GM12875 (cell line): Measurements from ENCODE around the gene EGLN1.

Experiments used
- H3K4me3 ChIP-seq: one replicate; pipeline ENCODE4 v1.5.1; 2011; ENCODE audit warnings: low read depth, low read length, control low read depth
- TF ChIP-seq, protein P1 (sequence below): IDR thresholded peaks from 2 replicates; pipeline ENCODE4 v1.5.1; 2011; ENCODE audit warnings: low read depth, mild to moderate bottlenecking, control low read depth, inconsistent platforms, low read length, moderate library complexity, borderline replicate concordance; ENCODE audit not compliant: insufficient read depth

Gene EGLN1

DNA sequence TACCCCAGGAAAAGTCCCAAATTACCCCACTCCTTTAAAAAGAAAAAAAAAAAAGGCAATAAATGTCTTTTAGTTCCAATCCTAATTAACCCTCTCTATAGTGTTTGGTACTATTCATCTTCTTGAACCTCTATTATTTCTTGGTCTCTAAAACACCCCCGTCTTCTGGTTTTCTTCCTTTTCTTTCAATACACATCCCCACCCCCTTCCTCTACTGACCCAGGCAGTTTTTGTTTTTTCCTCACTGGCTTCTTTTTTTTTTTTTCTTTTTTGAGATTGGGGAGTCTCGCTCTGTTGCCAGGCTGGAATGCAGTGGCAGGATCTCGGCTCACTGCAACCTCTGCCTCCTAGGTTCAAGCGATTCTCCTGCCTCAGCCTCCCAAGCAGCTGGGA is 26.1 kb downstream of the EGLN1 start:
- no peak overlapping the region for H3K4me3 ChIP-seq

DNA sequence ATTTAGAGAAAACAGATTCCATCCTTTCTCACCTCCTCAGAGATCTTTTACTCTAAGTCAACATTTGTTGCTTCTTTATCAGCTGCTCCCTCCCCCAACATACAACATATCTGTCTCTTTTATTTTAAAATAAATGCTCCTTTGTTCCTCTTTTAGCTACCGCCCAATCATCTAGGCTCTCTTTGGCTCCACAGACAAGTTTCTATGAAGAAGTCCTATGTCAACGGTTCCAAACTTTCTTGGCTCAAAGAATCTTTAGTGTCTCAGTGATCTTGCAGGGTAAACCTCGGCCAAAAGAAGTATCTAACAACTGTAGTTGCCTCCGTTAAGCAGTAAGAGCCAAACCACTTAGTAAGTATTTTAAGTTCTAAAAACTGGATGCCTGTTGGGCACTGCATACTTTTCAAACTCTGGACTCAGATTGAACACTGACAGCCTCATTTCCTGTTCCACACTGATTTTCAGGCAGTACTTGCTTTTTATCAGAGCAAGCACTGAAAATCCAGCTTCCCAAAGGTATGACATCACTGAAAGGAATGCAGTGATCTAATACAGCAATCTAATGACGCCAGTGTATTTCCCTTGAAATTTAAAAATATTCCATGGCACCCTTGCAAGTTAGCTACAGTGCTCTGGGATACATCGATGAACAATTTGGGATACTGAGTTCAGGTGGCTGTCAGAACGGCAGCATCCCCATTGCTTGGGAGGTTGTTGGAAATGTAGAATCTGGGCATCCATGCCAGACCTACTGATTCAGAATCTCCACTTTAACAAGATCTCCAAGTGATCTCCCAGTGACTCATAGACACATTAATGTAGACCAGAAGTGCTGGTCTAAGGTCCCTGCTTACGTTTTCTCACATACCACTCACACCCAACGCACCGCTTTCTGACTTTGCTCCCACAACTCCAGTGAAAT is 26.8 kb downstream of the EGLN1 start:
- TF ChIP-seq, protein P1, sequence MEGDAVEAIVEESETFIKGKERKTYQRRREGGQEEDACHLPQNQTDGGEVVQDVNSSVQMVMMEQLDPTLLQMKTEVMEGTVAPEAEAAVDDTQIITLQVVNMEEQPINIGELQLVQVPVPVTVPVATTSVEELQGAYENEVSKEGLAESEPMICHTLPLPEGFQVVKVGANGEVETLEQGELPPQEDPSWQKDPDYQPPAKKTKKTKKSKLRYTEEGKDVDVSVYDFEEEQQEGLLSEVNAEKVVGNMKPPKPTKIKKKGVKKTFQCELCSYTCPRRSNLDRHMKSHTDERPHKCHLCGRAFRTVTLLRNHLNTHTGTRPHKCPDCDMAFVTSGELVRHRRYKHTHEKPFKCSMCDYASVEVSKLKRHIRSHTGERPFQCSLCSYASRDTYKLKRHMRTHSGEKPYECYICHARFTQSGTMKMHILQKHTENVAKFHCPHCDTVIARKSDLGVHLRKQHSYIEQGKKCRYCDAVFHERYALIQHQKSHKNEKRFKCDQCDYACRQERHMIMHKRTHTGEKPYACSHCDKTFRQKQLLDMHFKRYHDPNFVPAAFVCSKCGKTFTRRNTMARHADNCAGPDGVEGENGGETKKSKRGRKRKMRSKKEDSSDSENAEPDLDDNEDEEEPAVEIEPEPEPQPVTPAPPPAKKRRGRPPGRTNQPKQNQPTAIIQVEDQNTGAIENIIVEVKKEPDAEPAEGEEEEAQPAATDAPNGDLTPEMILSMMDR: no peak
- H3K4me3 ChIP-seq: no peak overlapping the region

More for the DNA sequence above, 26.1 kb downstream of the EGLN1 start:
- TF ChIP-seq, protein P1: no peak

DNA sequence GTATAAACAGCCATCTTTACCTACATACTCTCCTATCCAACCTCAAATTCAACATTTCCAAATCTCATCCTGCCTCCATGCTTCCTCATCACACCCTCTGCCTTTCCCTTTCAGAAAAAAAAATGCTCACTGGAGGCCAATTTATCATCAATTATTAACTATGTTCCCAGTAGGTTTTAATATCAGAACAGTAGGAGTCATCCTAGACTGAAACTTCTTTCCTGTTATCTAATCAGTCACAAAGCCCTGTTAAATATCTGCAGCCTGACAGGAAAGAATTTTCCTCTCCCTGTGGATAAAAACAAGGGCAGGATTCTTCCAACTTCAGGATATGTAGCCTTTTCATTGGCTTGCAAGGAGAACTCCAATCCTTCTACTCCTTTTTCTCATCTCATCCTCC is 28.4 kb downstream of the EGLN1 start:
- no peak overlapping the region for H3K4me3 ChIP-seq
- TF ChIP-seq, protein P1: no peak

DNA sequence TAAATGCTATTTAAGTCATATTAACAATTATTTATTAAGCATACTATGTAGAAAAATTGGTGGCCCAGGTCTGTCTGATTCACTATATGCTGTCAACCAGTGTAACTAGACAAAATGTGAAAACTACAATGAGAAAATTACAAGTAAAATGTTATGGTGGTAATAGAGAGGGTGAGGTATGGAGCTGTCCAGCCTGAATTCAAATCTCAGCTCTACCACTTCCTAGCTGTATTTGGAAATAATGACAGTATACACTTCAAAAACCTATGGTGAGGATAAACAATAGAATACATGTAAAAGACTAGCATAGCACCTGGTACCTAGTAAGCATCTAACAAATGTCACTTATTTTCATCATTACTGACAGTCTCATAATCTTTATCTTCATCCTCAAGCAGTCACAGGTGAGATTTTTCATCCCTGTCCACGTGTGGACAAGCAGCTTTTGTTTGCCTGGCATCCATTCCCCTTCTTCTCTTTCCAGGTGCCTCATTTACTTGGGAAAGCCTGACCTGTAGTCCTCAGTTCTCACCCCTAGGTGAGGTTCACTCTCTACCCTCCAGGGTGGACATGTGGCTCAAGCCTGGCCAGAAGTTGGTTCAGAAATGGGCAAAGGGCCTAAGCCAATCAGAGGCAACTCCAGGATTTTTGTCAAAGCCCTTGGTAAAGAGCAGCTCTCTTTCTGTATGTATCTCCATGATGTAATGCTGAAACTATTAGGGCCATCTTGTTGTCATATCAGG is 29.5 kb downstream of the EGLN1 start:
- TF ChIP-seq, protein P1: no peak

DNA sequence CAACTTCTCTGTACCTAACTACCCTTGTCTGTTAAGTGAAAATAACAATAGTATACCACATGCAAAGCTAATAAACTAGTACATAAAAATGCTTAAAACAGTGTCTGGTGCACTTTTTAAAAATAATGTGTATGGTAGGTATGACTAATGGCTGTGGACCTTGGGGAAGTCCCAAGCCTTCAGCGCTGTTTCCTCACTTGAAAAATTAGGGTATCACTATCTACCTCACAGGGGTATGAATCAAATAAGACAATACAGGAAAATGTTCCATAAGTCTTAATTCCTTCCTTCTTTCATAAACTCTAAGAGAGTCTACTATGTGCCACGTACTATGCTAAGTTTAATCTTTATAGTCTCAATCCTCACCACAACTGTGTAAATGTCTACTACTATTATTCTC is 32.0 kb downstream of the EGLN1 start:
- no peak overlapping the region for H3K4me3 ChIP-seq
- TF ChIP-seq, protein P1: no peak

More for the DNA sequence above, 29.5 kb downstream of the EGLN1 start:
- H3K4me3 ChIP-seq: no peak overlapping the region

DNA sequence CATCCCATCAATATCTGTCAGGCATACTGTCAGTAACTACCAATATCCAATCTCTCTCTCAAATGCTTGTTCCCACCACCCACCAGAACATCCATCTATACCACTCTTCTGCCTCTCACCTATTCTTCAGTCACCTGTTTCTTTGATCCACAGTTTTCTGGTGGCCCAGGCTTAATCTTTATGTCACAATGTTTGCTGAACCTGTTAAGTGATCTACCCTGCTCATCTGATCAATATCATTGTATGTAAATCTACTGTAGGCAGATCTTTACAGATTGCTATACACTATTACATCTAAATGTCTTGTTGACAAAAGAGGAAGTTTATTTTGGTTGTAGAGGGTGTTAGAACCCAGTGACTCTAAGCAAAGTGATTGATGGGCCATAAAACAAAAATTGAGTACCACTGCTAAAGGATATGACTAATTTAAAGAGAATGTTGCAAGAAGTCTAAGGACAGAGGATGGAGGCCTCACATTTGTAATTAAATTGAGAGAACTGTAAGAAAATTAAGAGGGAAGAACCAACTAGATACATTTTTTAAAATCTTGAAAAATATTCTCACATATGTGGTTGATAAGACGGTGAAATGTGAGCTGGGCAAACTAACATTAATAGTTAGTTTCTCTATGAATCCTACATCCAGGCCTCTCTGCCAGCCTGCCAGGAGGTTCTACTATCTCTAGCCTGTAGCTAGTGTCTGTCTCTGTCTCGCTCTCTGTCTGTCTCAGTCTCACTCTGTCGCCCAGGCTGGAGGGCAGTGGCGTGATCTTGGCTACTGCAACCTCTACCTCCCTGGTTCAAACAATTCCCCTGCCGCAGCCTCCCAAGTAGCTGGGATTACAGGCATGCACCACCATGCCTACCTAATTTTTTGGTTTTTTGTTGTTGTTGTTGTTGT is 34.1 kb downstream of the EGLN1 start:
- no peak overlapping the region for H3K4me3 ChIP-seq
- TF ChIP-seq, protein P1: no peak
